ENCODE results near the gene HSD17B13.
A peak's percentile ranks its signal among the peaks of the same experiment; 100 is the strongest.

The HSD17B13 gene

GRCh38 chr4:87360338-87360935 is 37.8 kb upstream of the HSD17B13 start:
- Histone ChIP-seq H3K27me3 (replicated peaks) (no peaks in the 10 kb centered on the region), H3K4me3 (ENCODE audit: low read depth, low read length) (no peak overlapping the region), H3K36me3 (replicated peaks) (peaks cover 4% of the 10 kb centered on the region), H3K27ac (no peak overlapping the region)
- no peak for DNase-seq
- no peak for TF ChIP-seq CTCF (IDR thresholded peaks at IDR 0.05; ENCODE audit: low read depth, low read length, missing control alignments)
- in situ Hi-C loops (cut with HindIII; ENCODE audit: low pct_ligation_motif_present, low sequenced_read_pairs): no loop called here

- in situ Hi-C loops (cut with HindIII; ENCODE audit: low pct_ligation_motif_present, low sequenced_read_pairs): no loop called here
- Histone ChIP-seq H3K27ac (no peak overlapping the region), H3K4me3 (ENCODE audit: low read depth, low read length) (no peak overlapping the region), H3K27me3 (replicated peaks) (no peaks in the 10 kb centered on the region), H3K36me3 (replicated peaks) (peaks cover under 1% of the 10 kb centered on the region)
- no peak for DNase-seq
- no peak for TF ChIP-seq CTCF (IDR thresholded peaks at IDR 0.05; ENCODE audit: low read depth, low read length, missing control alignments)
These were observed 36.6 kb upstream of the HSD17B13 start for GRCh38 chr4:87359258-87359657.

- no peak for DNase-seq
- Histone ChIP-seq H3K27me3 (replicated peaks) (no peaks in the 10 kb centered on the region), H3K36me3 (replicated peaks) (no peaks in the 10 kb centered on the region), H3K4me3 (ENCODE audit: low read depth, low read length) (no peak overlapping the region), H3K27ac (no peak overlapping the region)
- no peak for TF ChIP-seq CTCF (IDR thresholded peaks at IDR 0.05; ENCODE audit: low read depth, low read length, missing control alignments)
- in situ Hi-C loops (cut with HindIII; ENCODE audit: low pct_ligation_motif_present, low sequenced_read_pairs): no loop called here
These were observed 34.3 kb upstream of the HSD17B13 start for GRCh38 chr4:87356832-87357526.

GRCh38 chr4:87354168-87355102 is 31.8 kb upstream of the HSD17B13 start:
- H3K4me3 ChIP-seq (ENCODE audit: low read depth, low read length): no peak overlapping the region
- no peaks in the 10 kb centered on the region for H3K27me3 ChIP-seq (replicated peaks)
- in situ Hi-C loops (cut with HindIII; ENCODE audit: low pct_ligation_motif_present, low sequenced_read_pairs): no loop called here
- H3K36me3 ChIP-seq (replicated peaks): no peaks in the 10 kb centered on the region
- DNase-seq: peak; percentile 52
- no peak for TF ChIP-seq CTCF (IDR thresholded peaks at IDR 0.05; ENCODE audit: low read depth, low read length, missing control alignments)
- H3K27ac ChIP-seq: peak overlapping the region; percentile 7

GRCh38 chr4:87353592-87353991 is 30.9 kb upstream of the HSD17B13 start:
- Histone ChIP-seq H3K4me3 (ENCODE audit: low read depth, low read length) (no peak overlapping the region), H3K27ac (peak overlapping the region; percentile 7), H3K27me3 (replicated peaks) (no peaks in the 10 kb centered on the region), H3K36me3 (replicated peaks) (no peaks in the 10 kb centered on the region)
- in situ Hi-C loops (cut with HindIII; ENCODE audit: low pct_ligation_motif_present, low sequenced_read_pairs): no loop called here
- DNase-seq: peak; percentile 37
- peak; percentile 74 for TF ChIP-seq CTCF (IDR thresholded peaks at IDR 0.05; ENCODE audit: low read depth, low read length, missing control alignments)
